ENCODE data around the gene CATSPERD. TPM values are rescaled to one million over a fixed set of nuclear protein-coding genes. Genes with fewer than 3 reads are reported as not detected.
A peak's percentile ranks its signal among the peaks of the same experiment; 100 is the strongest.

CATSPERD gene
- total and polyA plus RNA-seq, 9 of the 15 experiments (the other 6 are each of a cell fraction or from before 2014, with no cell fraction given), result not detected

GRCh38 chr19:5686647-5687359 lies 33.6 kb upstream of the CATSPERD start (continued):
- TF ChIP-seq CGGBP1 (CRISPR knock-in tag; IDR thresholded peaks at IDR 0.05) (no peak), ZNF695 (CRISPR knock-in tag; IDR thresholded peaks at IDR 0.05) (no peak), REST (IDR thresholded peaks at IDR 0.05; ENCODE audit: borderline replicate concordance) (peak; percentile 26; the same call in 1 of the 2 replicates), REST (CRISPR knock-in tag; IDR thresholded peaks at IDR 0.05; ENCODE audit: low read depth) (0 out of 2 replicates have a peak, but pooled peaks have one; percentile 13), CBX5 (IDR thresholded peaks at IDR 0.05; ENCODE audit: borderline replicate concordance, low read depth) (no peak), EGR1 (conservative IDR thresholded peaks at IDR 0.05) (peak; percentile 74), PHB (CRISPR knock-in tag; IDR thresholded peaks at IDR 0.05) (no peak), ZBTB1 (CRISPR knock-in tag; IDR thresholded peaks at IDR 0.05; ENCODE audit: borderline replicate concordance, low read depth) (no peak; the same call in 1 of the 2 replicates), ARHGAP35 (IDR thresholded peaks at IDR 0.05; ENCODE audit: partially characterized antibody) (no peak), ZNF124 (CRISPR knock-in tag; IDR thresholded peaks at IDR 0.05) (no peak), COPS2 (conservative IDR thresholded peaks at IDR 0.05) (no peak), HOMEZ (CRISPR knock-in tag; IDR thresholded peaks at IDR 0.05) (no peak), BDP1 (IDR thresholded peaks at IDR 0.05; ENCODE audit: insufficient read depth, insufficient read length) (no peak), RBM34 (IDR thresholded peaks at IDR 0.05; ENCODE audit: borderline replicate concordance, insufficient read depth, low read length) (no peak), RFX1 (IDR thresholded peaks at IDR 0.05) (no peak), RB1 (IDR thresholded peaks at IDR 0.05; ENCODE audit: low read depth) (peak; percentile 47; the same call in 1 of the 2 replicates), EP300 (IDR thresholded peaks at IDR 0.05; ENCODE audit: low read length) (no peak), MEF2A (IDR thresholded peaks at IDR 0.05; ENCODE audit: control insufficient read depth, low read depth, low read length) (no peak), ZC3H4 (CRISPR knock-in tag; IDR thresholded peaks at IDR 0.05; ENCODE audit: borderline replicate concordance) (no peak)

Data from K562 (cell line).